GM19193 (cell line): ENCODE measurements around the gene MACROD1.

ENCODE experiments used
- POLR2A ChIP-seq: IDR thresholded peaks from 4 replicates; pipeline ENCODE4 v1.6.1; 2011; ENCODE audit not compliant: insufficient read depth, insufficient read length; ENCODE audit errors: extremely low read depth

The MACROD1 gene

DNA sequence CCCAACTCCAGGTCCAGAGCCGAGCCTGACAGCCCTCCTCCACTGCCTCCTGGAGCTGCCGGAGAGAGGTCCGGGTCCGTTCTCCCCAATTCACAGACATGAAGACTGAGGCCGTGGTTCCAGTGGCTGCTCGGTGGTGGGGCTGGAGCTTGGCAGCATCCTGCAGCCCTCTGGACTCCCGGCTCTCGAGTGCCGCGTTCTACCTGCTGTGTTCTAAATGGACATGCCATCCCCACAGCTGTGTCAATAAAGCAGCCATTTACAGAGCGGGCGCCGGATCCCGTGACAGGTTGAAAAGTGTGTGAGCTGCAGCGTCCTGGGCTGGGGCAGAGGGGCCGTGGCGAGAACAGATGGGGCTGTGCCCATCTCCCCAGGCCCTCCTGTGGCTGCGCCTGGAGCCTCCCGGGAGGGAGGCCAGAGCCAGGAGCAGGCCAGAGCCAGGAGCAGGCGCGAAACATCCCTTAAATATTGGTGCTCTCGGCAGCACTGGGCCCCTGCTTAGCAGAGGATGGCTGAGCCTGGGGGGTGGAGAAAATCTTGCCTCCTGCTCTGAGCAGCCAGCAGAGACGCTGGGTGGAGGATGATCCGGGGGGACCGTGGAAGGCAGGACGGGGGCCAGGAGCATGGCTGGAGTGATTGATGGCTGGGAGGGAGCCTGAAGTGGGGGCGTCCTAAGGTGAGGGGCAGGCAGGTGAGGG lies 84.0 kb downstream of the MACROD1 start:
- no peak for TF ChIP-seq POLR2A

DNA sequence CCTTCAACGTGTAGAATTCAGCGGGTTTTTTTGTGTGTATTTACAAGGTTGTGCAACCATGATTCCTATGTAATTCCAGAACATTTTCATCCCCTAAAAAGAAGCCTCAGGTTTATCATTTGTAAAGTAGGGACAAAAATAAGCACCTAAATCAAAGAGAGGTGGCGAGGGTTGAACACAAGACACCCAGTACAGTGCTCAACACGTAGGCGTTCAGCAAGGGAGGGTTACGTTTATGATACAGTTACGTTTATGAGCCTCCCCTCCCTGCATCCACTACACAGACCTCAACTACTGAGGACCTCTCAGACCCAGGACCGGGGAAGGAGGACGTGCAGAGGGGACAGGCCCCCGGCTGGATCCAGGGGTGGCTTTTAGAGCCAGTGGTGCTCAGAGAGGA lies 85.5 kb downstream of the MACROD1 start:
- TF ChIP-seq POLR2A, result no peak

DNA sequence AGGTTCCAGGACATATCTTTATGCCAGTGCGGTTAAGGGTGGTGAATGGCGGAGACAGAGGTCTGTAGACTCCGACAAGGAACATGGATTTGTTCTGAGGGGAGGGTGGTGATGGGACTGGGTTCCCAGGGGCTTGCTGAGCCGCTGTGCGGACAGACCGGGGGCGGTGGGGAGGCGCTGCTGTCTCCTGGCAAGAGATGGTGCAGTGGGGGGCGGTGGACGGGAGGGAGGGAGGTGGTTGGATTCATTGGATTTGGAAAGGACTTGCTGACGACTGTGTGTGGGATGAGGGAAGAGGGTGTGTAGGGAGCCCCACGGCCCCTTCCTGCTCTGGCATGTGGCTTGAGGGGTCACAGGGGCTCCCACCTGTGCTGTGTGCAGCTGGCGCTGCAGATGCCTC lies 87.0 kb downstream of the MACROD1 start:
- no peak for TF ChIP-seq POLR2A

DNA sequence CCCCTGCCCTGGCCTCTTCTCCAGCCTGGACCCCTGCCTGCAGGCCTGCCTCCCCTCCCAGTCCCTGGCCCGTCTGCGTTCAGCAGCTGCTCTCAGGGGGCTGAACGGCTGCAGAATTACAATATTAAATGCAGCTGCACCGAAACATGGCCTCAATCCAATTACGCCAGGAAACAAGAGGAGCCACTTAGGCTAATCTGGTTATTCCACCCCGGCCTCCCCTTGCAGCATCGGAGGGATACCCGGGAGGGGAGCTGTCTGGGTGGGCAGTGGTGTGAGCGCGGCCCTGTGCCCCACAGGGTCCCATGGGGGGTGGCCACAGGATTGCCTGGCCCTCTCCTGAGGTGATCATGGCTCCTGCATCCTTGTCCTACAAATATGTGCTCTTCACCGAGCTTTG lies 87.6 kb downstream of the MACROD1 start:
- no peak for TF ChIP-seq POLR2A

DNA sequence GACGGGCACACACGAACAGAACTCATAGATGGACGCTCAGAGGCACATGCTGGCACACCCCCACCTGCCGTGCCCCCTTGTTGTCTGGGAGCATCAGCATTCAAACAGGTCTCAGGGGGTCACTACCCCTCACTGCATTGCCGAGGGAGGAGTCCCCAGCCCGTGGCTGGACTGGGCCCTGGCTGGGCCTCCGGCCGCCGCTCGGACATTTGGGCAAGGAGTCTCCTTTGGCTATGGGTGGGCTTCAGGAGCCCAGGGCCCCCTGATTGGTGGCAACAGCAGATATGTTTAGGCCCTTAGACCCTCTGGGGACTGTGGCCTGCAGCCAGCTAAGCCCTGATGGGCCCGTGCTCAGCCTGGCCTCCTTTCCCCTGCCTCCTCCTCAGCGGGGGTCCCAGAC lies 88.3 kb downstream of the MACROD1 start:
- no peak for TF ChIP-seq POLR2A

DNA sequence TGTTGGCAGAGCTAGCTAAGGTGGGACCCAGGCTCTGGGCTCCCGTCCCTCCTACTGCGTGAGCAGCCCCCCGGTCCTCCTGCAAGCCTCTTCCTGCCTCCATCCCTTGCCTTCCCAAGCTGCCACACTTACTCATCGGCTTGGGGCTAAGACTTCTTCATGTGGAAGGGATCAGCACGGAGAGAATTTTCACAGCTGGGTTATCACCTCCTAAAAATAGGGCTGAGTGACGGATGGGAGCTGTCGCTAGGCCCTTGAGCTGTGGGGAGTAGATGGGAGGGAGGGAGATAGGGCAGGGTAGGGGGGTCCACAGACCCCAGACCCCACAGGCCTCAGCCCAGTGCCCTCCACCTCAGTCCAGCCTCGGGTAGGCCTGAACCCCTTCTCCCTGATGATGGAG lies 89.2 kb downstream of the MACROD1 start:
- no peak for TF ChIP-seq POLR2A

DNA sequence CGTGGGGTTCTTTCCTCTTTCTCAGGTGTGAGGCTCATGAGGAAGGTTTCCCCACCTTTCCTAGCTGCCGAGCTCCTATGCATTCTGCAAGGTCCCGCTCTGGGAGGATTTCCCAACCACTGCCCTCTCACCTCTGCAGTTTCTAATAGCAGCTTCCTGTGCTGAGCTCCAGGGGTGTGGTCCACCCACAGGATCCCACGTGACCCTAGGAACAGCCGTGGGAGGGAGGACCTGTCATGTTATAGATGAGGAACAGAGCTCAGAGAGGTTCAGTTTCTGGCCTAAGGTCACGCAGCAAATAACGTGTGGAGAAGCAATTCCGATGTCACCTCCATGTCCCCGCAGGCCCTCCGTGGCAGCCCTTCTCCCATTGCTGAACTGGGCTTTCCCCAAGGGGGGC lies 91.7 kb downstream of the MACROD1 start:
- TF ChIP-seq POLR2A, result no peak

DNA sequence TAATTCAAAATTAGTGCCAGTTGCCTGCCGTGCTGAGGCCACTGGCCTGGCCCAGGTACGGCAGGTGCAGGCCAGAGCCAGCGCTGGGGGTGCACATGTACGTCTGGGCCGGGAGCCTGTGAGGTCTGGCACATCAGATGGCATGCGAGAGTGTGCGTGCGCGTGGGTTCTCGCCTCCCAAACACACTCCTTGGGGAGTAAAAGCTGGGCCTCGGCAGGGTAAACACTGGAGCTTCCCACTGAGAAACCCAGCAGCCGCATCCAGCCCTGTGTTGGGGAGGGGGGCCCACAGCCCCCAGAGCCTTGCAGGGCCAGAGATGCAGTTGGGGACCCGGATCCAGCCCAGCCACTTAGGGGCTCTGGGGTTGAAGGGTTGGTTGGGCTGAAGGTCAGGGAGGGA lies 92.4 kb downstream of the MACROD1 start:
- no peak for TF ChIP-seq POLR2A

DNA sequence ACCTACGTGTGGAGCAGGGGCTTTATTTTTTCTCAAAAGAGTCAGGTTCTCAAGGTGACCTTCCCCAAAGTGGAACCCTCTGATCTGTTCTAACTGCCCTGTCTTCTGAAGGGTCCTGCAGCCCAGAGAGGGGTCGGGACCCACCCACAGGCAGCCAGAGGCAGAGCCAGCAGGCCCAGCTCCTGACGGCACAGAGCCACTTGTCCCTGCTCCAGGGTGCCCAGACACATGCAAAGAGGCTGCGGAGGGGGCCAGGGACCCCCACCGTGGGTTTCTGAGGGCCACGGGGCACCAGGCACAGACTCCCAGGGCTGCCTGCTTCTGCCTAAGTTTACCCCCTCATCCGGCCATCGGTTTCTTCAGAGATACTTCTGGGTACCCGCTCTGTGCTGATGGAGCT lies 93.0 kb downstream of the MACROD1 start:
- TF ChIP-seq POLR2A, result no peak

DNA sequence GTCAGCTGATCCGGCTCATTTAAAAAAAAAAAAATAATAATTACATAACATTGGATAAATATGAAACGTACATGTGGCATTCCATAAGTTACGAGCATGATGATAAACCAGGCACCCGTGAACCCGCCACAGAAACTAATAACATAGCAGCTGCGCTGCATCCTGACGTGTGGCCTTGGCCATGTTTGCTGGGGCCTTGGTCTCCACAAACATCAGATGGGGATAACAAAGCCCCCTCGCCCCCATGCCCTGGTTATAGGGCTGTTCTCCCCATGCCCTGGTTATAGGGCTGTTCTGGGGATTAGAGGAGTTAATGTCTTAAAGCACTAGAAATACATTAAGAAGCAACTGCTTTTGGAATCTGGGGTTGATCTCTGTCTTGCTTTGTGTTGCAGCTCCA lies 93.5 kb downstream of the MACROD1 start:
- TF ChIP-seq POLR2A, result no peak

DNA sequence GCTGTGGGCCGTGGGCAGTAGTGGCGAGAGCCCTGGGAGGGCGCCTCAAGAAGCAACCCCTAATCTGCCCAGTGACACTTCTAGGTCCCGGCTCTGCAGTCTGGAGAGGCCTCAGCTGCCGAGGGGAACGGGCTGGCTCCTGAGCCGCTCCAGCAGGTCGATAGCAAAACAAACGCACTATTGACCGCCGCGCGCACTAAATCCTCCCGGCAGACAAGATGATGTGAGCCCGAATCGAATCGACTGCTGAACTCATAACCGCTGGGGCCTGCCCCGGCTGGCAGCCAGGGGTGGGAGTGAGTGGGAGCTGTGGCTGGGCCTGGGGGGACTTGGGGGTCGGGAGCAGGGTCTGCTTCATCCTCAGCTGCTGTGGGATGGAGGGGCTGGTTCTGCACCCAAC lies 94.1 kb downstream of the MACROD1 start:
- no peak for TF ChIP-seq POLR2A

DNA sequence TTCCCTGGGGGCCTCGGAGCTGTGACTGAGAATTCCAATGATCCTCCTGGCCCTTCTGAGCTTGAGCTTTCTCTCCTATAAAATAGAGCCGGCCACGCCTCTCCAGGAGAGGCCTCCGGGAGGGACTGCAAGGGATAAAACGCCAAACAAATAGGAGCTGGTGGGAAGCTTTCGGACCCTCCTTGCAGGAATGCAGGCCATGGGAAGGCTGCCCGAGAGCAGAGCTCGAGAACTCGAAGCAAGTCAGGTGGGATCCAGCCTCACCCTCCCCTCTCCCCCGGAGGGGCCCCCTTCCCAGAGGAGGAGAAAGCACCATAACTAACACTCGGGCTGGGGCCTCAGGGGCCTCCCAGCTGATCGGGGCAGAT lies 95.6 kb downstream of the MACROD1 start:
- no peak for TF ChIP-seq POLR2A

DNA sequence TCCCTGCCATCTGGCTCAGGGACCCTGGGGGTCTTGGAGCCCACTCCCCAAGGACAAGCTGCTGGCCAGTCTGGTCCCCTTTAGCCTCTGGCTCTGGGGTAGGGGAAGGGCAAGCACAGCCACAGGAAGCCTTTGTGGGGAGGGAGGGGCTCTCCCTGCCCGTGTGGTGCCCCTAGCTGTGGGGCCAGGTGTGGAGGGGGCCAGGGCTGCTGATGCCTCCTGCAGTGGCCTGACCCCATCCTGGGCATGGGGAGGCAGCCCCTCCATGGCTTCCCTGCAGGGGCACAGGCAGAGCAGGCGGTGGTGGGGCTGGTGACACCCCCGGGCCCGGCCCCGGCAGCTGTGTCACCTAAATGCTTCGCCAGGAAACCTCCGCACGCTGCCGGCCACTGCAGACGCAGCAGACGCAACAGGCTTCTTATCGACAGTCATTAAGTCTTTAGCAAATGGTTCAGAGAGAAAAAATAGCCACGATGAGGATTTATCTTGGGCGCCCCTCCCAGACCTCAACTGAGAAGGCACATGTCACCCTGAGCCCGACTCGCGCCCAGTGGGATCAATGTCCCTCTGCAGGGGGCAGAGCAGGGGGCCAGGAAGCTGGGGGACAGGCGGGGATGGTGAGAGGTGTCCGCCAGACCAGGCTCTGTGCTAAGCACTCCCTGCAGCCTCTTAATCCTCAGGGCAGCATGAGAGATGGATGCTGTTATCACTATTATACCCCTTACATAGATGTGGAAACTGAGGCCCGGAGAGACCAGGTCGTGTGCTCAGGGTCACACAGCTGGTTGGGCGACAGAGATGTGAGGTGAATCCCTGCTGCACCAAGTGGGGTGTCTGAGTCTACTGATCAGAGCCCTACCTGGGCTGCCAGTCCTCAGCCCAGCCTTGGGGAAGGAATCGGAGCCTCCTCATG lies 96.3 kb downstream of the MACROD1 start:
- TF ChIP-seq POLR2A, result no peak

DNA sequence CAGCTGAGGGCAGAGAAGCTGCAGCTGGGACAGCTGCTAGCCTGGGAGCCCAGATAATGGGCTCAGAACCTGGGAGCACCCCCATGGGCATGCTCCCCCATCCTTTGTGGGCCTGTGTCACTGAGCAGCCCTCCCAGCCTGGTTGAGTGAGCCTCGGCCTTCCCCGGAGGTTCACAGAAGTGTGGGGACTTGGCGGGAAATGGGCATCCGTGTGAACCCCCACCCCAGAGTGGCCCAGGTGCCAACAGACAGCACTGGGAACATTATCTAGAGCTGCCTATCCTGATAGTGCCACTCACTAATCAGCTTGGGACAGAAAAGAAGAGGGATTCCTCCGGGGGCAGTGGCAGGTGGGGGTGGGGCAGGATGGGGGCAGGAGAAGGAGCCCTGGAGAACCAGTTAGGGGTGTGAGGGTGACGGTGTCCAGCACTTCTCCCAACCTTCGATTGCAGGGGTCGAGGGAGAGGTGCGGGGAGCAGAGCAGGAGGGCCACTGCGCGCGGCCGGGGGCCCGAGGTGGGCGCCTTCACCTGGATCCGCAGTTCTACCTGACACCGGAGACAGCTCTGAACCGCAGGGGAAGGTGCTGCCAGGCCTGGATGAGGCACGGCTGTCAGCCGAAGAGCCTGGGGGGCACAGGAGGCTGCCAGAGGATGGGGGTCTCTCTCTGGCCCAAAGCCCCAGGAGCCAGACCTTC lies 97.1 kb downstream of the MACROD1 start:
- no peak for TF ChIP-seq POLR2A

DNA sequence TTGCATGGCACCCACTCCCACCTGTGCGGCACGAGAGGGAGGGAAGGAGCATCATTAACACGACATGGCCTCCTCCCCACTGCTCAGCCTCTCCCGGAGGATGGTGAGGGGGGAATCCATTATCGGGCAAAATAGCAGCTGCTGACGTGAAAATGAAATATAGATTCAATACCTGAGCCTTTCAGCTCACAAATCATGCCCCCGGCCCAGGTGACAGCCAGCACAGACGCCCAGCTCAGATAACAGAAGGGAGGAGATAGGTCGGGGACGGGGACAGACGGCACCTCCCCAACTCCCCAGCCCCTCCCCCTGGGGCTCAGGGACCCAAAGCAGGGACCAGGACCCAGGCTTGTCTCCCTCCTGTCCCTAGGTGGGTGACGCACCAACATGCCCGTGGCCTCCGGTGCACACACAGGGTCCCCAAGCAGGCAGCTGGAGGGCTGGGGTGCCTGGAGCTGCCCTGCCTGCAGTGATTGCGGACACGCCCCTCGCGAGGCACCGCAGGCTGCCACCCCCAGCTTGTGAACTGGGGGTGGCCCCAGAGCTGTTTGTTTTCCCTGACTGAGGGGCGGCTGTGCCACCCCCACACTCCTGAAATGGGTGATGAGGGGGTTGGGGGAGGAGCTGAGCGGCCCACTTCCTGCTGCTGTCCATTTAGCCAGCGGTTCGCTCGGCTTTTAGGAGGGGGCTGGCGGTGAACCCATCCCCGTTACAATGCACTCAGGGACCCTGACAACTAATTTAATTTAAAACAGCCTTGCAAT lies 98.5 kb downstream of the MACROD1 start:
- TF ChIP-seq POLR2A, result no peak
